PC-3 (cell line): Measurements from ENCODE around the gene CTNND2. TPM values are rescaled to one million over a fixed set of nuclear protein-coding genes. Genes with fewer than 3 reads are reported as not detected.

Experiments
- ATAC-seq: fragments of 200-7000 bp; cut with Tn5 transposase; 2 replicates; pipeline ENCODE4 v1.9.1; 2020; ENCODE audit warnings: mild to moderate bottlenecking, moderate library complexity
- BruUV-seq: library from RNA; stranded (reverse); fragments of 400-500 nt; replicated peaks from 2 replicates; lab custom pipeline; 2021; lab: Mats Ljungman, UMichigan
- CTCF ChIA-PET: fragments of 300-600 bp; sonication (Branson Sonifier 250); formaldehyde crosslinking; loops from one replicate; lab custom pipeline; 2022; ENCODE audit warnings: antibody characterized with exemption; lab: Charles Lee
- POLR2A ChIA-PET: fragments of 300-600 bp; sonication (Branson Sonifier 250); formaldehyde crosslinking; loops from one replicate; lab custom pipeline; 2022; ENCODE audit warnings: antibody characterized with exemption; ENCODE audit not compliant: unreplicated experiment; lab: Charles Lee
- DNase-seq: peaks from one replicate; pipeline ENCODE4 v3.0.0-alpha.2; 2015
- H2AFZ ChIP-seq: fragments of 300-600 bp; sonication (generic); 2 replicates; pipeline ENCODE4 v1.6.0; 2016; ENCODE audit warnings: antibody characterized with exemption, low read length
- H3F3A ChIP-seq: fragments of 300-600 bp; sonication (generic); one replicate; pipeline ENCODE4 v1.6.0; 2017; ENCODE audit warnings: antibody characterized with exemption, low read length, control low read depth, mild to moderate bottlenecking; ENCODE audit not compliant: unreplicated experiment
- H3K27ac ChIP-seq: fragments of 300-600 bp; sonication (generic); 2 replicates; pipeline ENCODE4 v1.5.1; 2016; ENCODE audit warnings: mild to moderate bottlenecking, low read length
- H3K27me3 ChIP-seq: fragments of 300-600 bp; sonication (generic); 2 replicates; pipeline ENCODE4 v1.6.1; 2016; ENCODE audit warnings: low read length, mixed read lengths
- H3K36me3 ChIP-seq: fragments of 300-600 bp; sonication (generic); 2 replicates; pipeline ENCODE4 v1.6.1; 2016; ENCODE audit warnings: low read depth, mixed run types, low read length, mixed read lengths
- H3K4me1 ChIP-seq: fragments of 300-600 bp; sonication (generic); 2 replicates; pipeline ENCODE4 v1.5.1; 2016; ENCODE audit warnings: low read length; ENCODE audit not compliant: insufficient read depth
- H3K4me2 ChIP-seq: fragments of 300-600 bp; sonication (generic); 2 replicates; pipeline ENCODE4 v1.6.0; 2016; ENCODE audit warnings: low read length
- H3K4me3 ChIP-seq: fragments of 300-600 bp; sonication (generic); 2 replicates; pipeline ENCODE4 v1.5.1; 2016; ENCODE audit warnings: mild to moderate bottlenecking, low read length, mixed read lengths
- H3K79me2 ChIP-seq: fragments of 300-600 bp; sonication (generic); 2 replicates; pipeline ENCODE4 v1.6.1; 2017; ENCODE audit warnings: low read length, mixed read lengths
- H3K9ac ChIP-seq: fragments of 300-600 bp; sonication (generic); 2 replicates; pipeline ENCODE4 v1.6.0; 2016; ENCODE audit warnings: mild to moderate bottlenecking, low read length
- H3K9me2 ChIP-seq: fragments of 300-600 bp; sonication (generic); replicated peaks from 2 replicates; pipeline ENCODE4 v1.6.1; 2016; ENCODE audit warnings: mixed run types, low read length, mixed read lengths
- H3K9me3 ChIP-seq: fragments of 300-600 bp; sonication (generic); 2 replicates; pipeline ENCODE4 v1.6.1; 2016; ENCODE audit warnings: low read length, mixed read lengths
- H4K20me1 ChIP-seq: fragments of 300-600 bp; sonication (generic); 2 replicates; pipeline ENCODE4 v1.6.1; 2016; ENCODE audit warnings: low read length, mixed read lengths
- EZH2 ChIP-seq: fragments of 300-600 bp; sonication (generic); IDR thresholded peaks from one replicate; pipeline ENCODE4 v1.6.1; 2017; ENCODE audit warnings: antibody characterized with exemption, mild to moderate bottlenecking, low read length; ENCODE audit not compliant: unreplicated experiment
- EZH2phosphoT487 ChIP-seq: fragments of 300-600 bp; sonication (generic); IDR thresholded peaks from 2 replicates; pipeline ENCODE4 v1.6.1; 2018; ENCODE audit warnings: mild to moderate bottlenecking, antibody characterized with exemption, low read length, borderline replicate concordance
- intact Hi-C: fragments of 100-400 bp; cut with micrococcal nuclease; formaldehyde crosslinking; loops from 2 replicates; pipeline ENCODE4 v1.9.0; 2023
- total RNA-seq: library from RNA; depleted of rRNA; stranded (reverse); fragments of >200 nt; gene quantifications from 2 replicates; pipeline ENCODE4 v1.2.3, GENCODE V29; 2014
- TF ChIP-seq, protein P1 (sequence below): fragments of 300-600 bp; sonication (generic); conservative IDR thresholded peaks from 2 replicates; pipeline ENCODE4 v1.5.1; 2017; ENCODE audit warnings: antibody characterized with exemption, low read depth, mild to moderate bottlenecking, low read length

CTNND2 gene
- total RNA-seq, 1 experiment from 2014 or later: 1.8 TPM

DNA sequence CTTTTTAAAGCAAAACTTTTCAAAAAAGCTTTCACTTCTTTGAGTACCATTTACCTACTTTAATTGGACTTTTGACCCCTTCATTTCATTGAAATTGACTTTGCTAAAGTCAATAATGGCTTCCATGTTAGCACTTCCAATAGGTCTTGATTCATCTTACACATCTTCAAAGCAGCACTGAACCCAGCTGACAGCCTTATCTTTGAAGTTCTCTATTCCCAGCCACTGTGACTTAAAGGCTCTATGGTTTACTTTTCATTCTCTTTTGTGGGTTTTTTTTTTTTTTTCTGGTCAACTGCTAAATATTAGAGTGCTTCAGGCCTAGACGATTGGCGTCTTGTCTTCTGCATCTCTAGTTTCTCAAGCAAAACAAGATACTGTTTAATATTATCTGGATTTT lies 385.0 kb downstream of the CTNND2 start:
- H3F3A ChIP-seq: no peaks in the 10 kb centered on the region
- H3K9me2 ChIP-seq: no peaks in the 10 kb centered on the region
- ATAC-seq (no peak), DNase-seq (no peak)
- CTCF ChIA-PET: no interaction called here
- no TSS peak for BruUV-seq
- intact Hi-C loops: no loop called here
- no peaks in the 10 kb centered on the region for H3K4me1 ChIP-seq
- H3K4me3 ChIP-seq: no peak overlapping the region
- H3K4me2 ChIP-seq: no peak overlapping the region
- no peak overlapping the region for H3K9ac ChIP-seq
- no peaks in the 10 kb centered on the region for H4K20me1 ChIP-seq
- no peaks in the 10 kb centered on the region for H3K27me3 ChIP-seq
- no peak overlapping the region for H2AFZ ChIP-seq
- no peaks in the 10 kb centered on the region for H3K79me2 ChIP-seq
- POLR2A ChIA-PET: no interaction called here
- TF ChIP-seq EZH2phosphoT487: no peak
- no peak for TF ChIP-seq EZH2
- TF ChIP-seq, protein P1, sequence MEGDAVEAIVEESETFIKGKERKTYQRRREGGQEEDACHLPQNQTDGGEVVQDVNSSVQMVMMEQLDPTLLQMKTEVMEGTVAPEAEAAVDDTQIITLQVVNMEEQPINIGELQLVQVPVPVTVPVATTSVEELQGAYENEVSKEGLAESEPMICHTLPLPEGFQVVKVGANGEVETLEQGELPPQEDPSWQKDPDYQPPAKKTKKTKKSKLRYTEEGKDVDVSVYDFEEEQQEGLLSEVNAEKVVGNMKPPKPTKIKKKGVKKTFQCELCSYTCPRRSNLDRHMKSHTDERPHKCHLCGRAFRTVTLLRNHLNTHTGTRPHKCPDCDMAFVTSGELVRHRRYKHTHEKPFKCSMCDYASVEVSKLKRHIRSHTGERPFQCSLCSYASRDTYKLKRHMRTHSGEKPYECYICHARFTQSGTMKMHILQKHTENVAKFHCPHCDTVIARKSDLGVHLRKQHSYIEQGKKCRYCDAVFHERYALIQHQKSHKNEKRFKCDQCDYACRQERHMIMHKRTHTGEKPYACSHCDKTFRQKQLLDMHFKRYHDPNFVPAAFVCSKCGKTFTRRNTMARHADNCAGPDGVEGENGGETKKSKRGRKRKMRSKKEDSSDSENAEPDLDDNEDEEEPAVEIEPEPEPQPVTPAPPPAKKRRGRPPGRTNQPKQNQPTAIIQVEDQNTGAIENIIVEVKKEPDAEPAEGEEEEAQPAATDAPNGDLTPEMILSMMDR: no peak
- H3K9me3 ChIP-seq: no peaks in the 10 kb centered on the region
- H3K36me3 ChIP-seq: no peaks in the 10 kb centered on the region
- no peak overlapping the region for H3K27ac ChIP-seq

DNA sequence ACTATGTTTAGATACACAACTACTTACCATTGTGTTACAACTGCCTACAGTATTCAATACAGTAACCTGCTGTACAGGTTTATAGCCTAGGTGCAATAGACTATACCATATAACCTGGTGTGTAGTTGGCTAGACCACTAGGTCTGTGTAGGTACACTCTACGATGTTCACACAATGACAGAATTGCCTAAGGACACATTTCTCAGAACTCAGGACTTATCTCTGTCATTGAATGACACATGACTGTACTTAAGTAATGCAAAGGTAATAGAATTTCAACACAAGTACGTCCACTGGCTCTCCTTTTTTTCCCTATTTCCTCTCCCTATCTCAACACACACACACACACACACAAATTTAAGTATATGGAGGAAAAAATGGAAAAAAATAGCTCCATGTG lies 385.6 kb downstream of the CTNND2 start:
- no TSS peak for BruUV-seq
- ChIA-PET CTCF (no interaction called here), POLR2A (no interaction called here)
- Histone ChIP-seq H3K9me3 (no peaks in the 10 kb centered on the region), H3K79me2 (no peaks in the 10 kb centered on the region), H3K4me3 (no peak overlapping the region), H3K27me3 (no peaks in the 10 kb centered on the region), H3K9me2 (no peaks in the 10 kb centered on the region), H3K4me2 (no peak overlapping the region), H3K9ac (no peak overlapping the region), H2AFZ (no peak overlapping the region), H3K27ac (no peak overlapping the region), H3K36me3 (no peaks in the 10 kb centered on the region), H4K20me1 (no peaks in the 10 kb centered on the region), H3F3A (no peaks in the 10 kb centered on the region), H3K4me1 (no peaks in the 10 kb centered on the region)
- TF ChIP-seq EZH2 (no peak), EZH2phosphoT487 (no peak)
- TF ChIP-seq, protein P1: no peak
- intact Hi-C loops: no loop called here
- no peak for ATAC-seq
- no peak for DNase-seq

DNA sequence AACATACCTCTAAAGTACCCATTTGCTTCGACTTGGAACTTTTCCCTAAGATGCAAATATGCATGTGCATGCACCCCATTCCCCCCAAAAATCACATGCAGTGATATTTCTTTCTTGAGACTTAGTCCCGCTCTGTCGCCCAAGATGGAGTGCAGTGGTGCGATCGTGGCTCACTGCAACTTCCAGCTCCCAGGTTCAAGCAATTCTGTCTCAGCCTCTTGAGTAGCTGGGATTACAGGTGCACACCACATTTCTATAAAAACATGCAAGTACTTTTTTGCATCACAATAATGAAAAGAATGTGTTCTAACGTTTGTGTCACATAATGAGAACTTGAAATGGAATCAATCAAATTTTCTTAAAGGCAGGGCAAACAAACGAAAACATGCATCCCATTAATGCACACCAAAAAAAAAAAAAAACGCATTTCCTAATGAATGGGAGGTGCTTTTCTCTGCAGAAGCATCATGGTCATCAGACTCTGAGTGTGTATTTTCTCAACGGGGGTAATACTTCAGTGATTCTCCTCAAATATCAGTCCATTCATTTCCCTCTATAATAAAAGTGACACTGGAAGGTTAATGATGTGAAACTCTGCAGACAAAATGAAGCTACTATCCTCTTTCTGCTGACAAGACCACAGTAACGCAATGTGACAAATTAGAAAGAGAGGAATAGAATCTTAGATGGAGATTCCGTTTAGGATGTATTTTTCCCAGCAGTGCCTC lies 389.4 kb downstream of the CTNND2 start:
- Histone ChIP-seq H3K79me2 (no peaks in the 10 kb centered on the region), H4K20me1 (no peaks in the 10 kb centered on the region), H3K9ac (no peak overlapping the region), H3K4me3 (no peak overlapping the region), H3K27me3 (peaks cover 6% of the 10 kb centered on the region; the same call in 1 of the 2 replicates), H3K9me3 (no peaks in the 10 kb centered on the region), H3K27ac (no peak overlapping the region), H3K36me3 (no peaks in the 10 kb centered on the region), H3K4me1 (no peaks in the 10 kb centered on the region), H3F3A (no peaks in the 10 kb centered on the region), H3K4me2 (no peak overlapping the region), H2AFZ (no peak overlapping the region), H3K9me2 (no peaks in the 10 kb centered on the region)
- ATAC-seq (no peak), DNase-seq (no peak)
- no peak for TF ChIP-seq EZH2
- TF ChIP-seq EZH2phosphoT487: no peak
- TF ChIP-seq, protein P1: no peak
- CTCF ChIA-PET: no interaction called here
- no TSS peak for BruUV-seq
- intact Hi-C loops: no loop called here
- POLR2A ChIA-PET: no interaction called here
